Stimulated activated naive CD8-positive, alpha-beta T cell treated with anti-CD3 and anti-CD28 coated beads, Interleukin-15, amount 100 ng/mL, for 72 hours (primary cell): ENCODE data around the gene SFRP2.

Experiments
- ATAC-seq: fragments of 150-1000 bp; cut with Tn5 transposase; 2 replicates; pipeline ENCODE4 v1.10.0; 2021; ENCODE audit warnings: mild to moderate bottlenecking, moderate library complexity
- DNase-seq, 2 donors: peaks; one replicate each; pipeline ENCODE4 v3.0.0; 2021 to 2022
- H3K27ac Mint-ChIP-seq, 2 donors: one replicate each; pipeline ENCODE4 v1.8.0; 2022; ENCODE audit warnings: mild to moderate bottlenecking in 2 of 2, mixed read lengths in 2 of 2, moderate library complexity in 2 of 2
- H3K27me3 Mint-ChIP-seq: one replicate; pipeline ENCODE4 v1.8.0; 2022; ENCODE audit warnings: mixed read lengths
- H3K4me1 Mint-ChIP-seq: one replicate; pipeline ENCODE4 v1.8.0; 2022; ENCODE audit warnings: mild to moderate bottlenecking, mixed read lengths
- H3K4me3 Mint-ChIP-seq, 2 donors: one replicate each; pipeline ENCODE4 v1.8.0; 2022; ENCODE audit warnings: mild to moderate bottlenecking in 2 of 2, mixed read lengths in 2 of 2, moderate library complexity in 1 of 2
- H3K9me3 Mint-ChIP-seq, 2 donors: one replicate each; pipeline ENCODE4 v1.8.0; 2022; ENCODE audit warnings: mixed read lengths in 2 of 2

The SFRP2 gene

GRCh38 chr4:153809307-153809706 lies 20.4 kb upstream of the SFRP2 start:
- Mint-ChIP-seq H3K4me3 (no peak overlapping the region), H3K9me3 (peaks cover 0 to 7% of the 10 kb centered on the region in 2 donors), H3K4me1 (peaks cover 27% of the 10 kb centered on the region), H3K27me3 (no peaks in the 10 kb centered on the region), H3K27ac (no peak overlapping the region)
- DNase-seq (peak; percentile 23 to 55), ATAC-seq (peak; percentile 98)

- Mint-ChIP-seq H3K4me1 (peaks cover 27% of the 10 kb centered on the region), H3K27ac (no peak overlapping the region), H3K9me3 (peaks cover 0 to 7% of the 10 kb centered on the region in 2 donors), H3K4me3 (no peak overlapping the region), H3K27me3 (no peaks in the 10 kb centered on the region)
- peak; percentile 21 for ATAC-seq
- no peak for DNase-seq
Measured at GRCh38 chr4:153808175-153808574, 19.3 kb upstream of the SFRP2 start.

GRCh38 chr4:153806073-153806472 lies 17.2 kb upstream of the SFRP2 start:
- no peaks in the 10 kb centered on the region for H3K27me3 Mint-ChIP-seq
- DNase-seq (no peak), ATAC-seq (no peak)
- no peak overlapping the region for H3K4me3 Mint-ChIP-seq
- H3K27ac Mint-ChIP-seq, result no peak overlapping the region
- peaks cover 27% of the 10 kb centered on the region for H3K4me1 Mint-ChIP-seq
- peaks cover 0 to 7% of the 10 kb centered on the region in 2 donors for H3K9me3 Mint-ChIP-seq

GRCh38 chr4:153804722-153805121 lies 15.8 kb upstream of the SFRP2 start:
- peaks cover 0 to 7% of the 10 kb centered on the region in 2 donors for H3K9me3 Mint-ChIP-seq

GRCh38 chr4:153799694-153800074 lies 10.8 kb upstream of the SFRP2 start:
- H3K27me3 Mint-ChIP-seq, result peaks cover 54% of the 10 kb centered on the region
- no peaks in the 10 kb centered on the region for H3K4me1 Mint-ChIP-seq
- H3K27ac Mint-ChIP-seq, result no peak overlapping the region
- no peaks in the 10 kb centered on the region for H3K9me3 Mint-ChIP-seq
- ATAC-seq (no peak), DNase-seq (no peak)
- H3K4me3 Mint-ChIP-seq, result no peak overlapping the region

More at GRCh38 chr4:153804722-153805121, 15.8 kb upstream of the SFRP2 start:
- ATAC-seq (no peak), DNase-seq (no peak)
- Mint-ChIP-seq H3K27me3 (peaks cover 3% of the 10 kb centered on the region), H3K4me1 (peaks cover 22% of the 10 kb centered on the region), H3K27ac (no peak overlapping the region), H3K4me3 (no peak overlapping the region)

GRCh38 chr4:153798901-153799693 lies 10.2 kb upstream of the SFRP2 start:
- ATAC-seq, result no peak

GRCh38 chr4:153798420-153798819 lies 9.5 kb upstream of the SFRP2 start:
- no peaks in the 10 kb centered on the region for H3K9me3 Mint-ChIP-seq
- H3K27ac Mint-ChIP-seq, result no peak overlapping the region
- ATAC-seq, result no peak
- peaks cover 66% of the 10 kb centered on the region for H3K27me3 Mint-ChIP-seq
- no peaks in the 10 kb centered on the region for H3K4me1 Mint-ChIP-seq
- no peak overlapping the region for H3K4me3 Mint-ChIP-seq
- DNase-seq, result no peak

More at GRCh38 chr4:153798901-153799693, 10.2 kb upstream of the SFRP2 start:
- DNase-seq, result no peak
- Mint-ChIP-seq H3K27ac (no peak overlapping the region), H3K27me3 (peaks cover 60% of the 10 kb centered on the region), H3K9me3 (no peaks in the 10 kb centered on the region), H3K4me3 (no peak overlapping the region), H3K4me1 (no peaks in the 10 kb centered on the region)

- Mint-ChIP-seq H3K27ac (no peak overlapping the region), H3K4me3 (no peak overlapping the region), H3K27me3 (peaks cover 100% of the 10 kb centered on the region), H3K9me3 (no peaks in the 10 kb centered on the region), H3K4me1 (peaks cover 44% of the 10 kb centered on the region)
- ATAC-seq, result no peak
- no peak for DNase-seq
Measured at GRCh38 chr4:153794006-153794405, 5.1 kb upstream of the SFRP2 start.

GRCh38 chr4:153792618-153793247 lies 3.9 kb upstream of the SFRP2 start:
- Mint-ChIP-seq H3K27ac (no peak overlapping the region), H3K27me3 (peaks cover 100% of the 10 kb centered on the region), H3K9me3 (no peaks in the 10 kb centered on the region), H3K4me1 (peaks cover 56% of the 10 kb centered on the region), H3K4me3 (peak overlapping the region; percentile 81 to 85)
- DNase-seq, result no peak
- peak; percentile 29 for ATAC-seq

GRCh38 chr4:153791746-153792617 lies 3.1 kb upstream of the SFRP2 start:
- Mint-ChIP-seq H3K9me3 (no peaks in the 10 kb centered on the region), H3K27ac (no peak overlapping the region), H3K27me3 (peaks cover 100% of the 10 kb centered on the region), H3K4me3 (peak overlapping the region; percentile 81 to 85), H3K4me1 (peaks cover 59% of the 10 kb centered on the region)
- ATAC-seq (peak; percentile 47), DNase-seq (peak in 1 of 2 donors; percentile 57)

- peak; percentile 45 to 50 for DNase-seq
- H3K4me1 Mint-ChIP-seq, result peaks cover 59% of the 10 kb centered on the region
- H3K4me3 Mint-ChIP-seq, result peak overlapping the region; percentile 81 to 85
- H3K27ac Mint-ChIP-seq, result peak overlapping the region in 1 of 2 donors; percentile 65
- H3K27me3 Mint-ChIP-seq, result peaks cover 100% of the 10 kb centered on the region
- peak; percentile 68 for ATAC-seq
- no peaks in the 10 kb centered on the region for H3K9me3 Mint-ChIP-seq
Measured at GRCh38 chr4:153790962-153791551, 2.2 kb upstream of the SFRP2 start.

GRCh38 chr4:153790500-153790865 lies 1.6 kb upstream of the SFRP2 start:
- no peaks in the 10 kb centered on the region for H3K9me3 Mint-ChIP-seq
- H3K4me1 Mint-ChIP-seq, result peaks cover 59% of the 10 kb centered on the region
- H3K27me3 Mint-ChIP-seq, result peaks cover 98% of the 10 kb centered on the region
- no peak overlapping the region for H3K27ac Mint-ChIP-seq
- DNase-seq (no peak), ATAC-seq (no peak)
- peak overlapping the region; percentile 49 to 85 for H3K4me3 Mint-ChIP-seq

GRCh38 chr4:153789741-153790499 lies 1.0 kb upstream of the SFRP2 start:
- DNase-seq (no peak), ATAC-seq (no peak)
- Mint-ChIP-seq H3K27me3 (peaks cover 92% of the 10 kb centered on the region), H3K27ac (no peak overlapping the region), H3K4me1 (peaks cover 59% of the 10 kb centered on the region), H3K9me3 (no peaks in the 10 kb centered on the region), H3K4me3 (peak overlapping the region; percentile 49 to 85)

GRCh38 chr4:153788051-153788412 lies 851 bp downstream of the SFRP2 start:
- ATAC-seq, result no peak
- Mint-ChIP-seq H3K27me3 (peaks cover 92% of the 10 kb centered on the region), H3K4me1 (peaks cover 56% of the 10 kb centered on the region), H3K9me3 (no peaks in the 10 kb centered on the region), H3K27ac (peak overlapping the region in 1 of 2 donors; percentile 81), H3K4me3 (peak overlapping the region; percentile 76 to 85)
- DNase-seq, result no peak

- H3K9me3 Mint-ChIP-seq, result no peaks in the 10 kb centered on the region
- H3K4me3 Mint-ChIP-seq, result peak overlapping the region; percentile 76 to 85
- ATAC-seq, result no peak
- H3K27ac Mint-ChIP-seq, result no peak overlapping the region
- H3K4me1 Mint-ChIP-seq, result peaks cover 51% of the 10 kb centered on the region
- DNase-seq, result no peak
- peaks cover 92% of the 10 kb centered on the region for H3K27me3 Mint-ChIP-seq
Measured at GRCh38 chr4:153787575-153787974, 1.3 kb downstream of the SFRP2 start.
